ENCODE data around the gene TRRAP. TPM values are rescaled to one million over a fixed set of nuclear protein-coding genes. Genes with fewer than 3 reads are reported as not detected.
"Not testable (repeated sequence)": the region's sequence is repeated elsewhere in the genome, so short reads cannot be mapped to it uniquely, and the experiment has no call there.

TRRAP gene
- total RNA-seq, 1 experiment from 2014 or later, result 23.1 TPM

- DNase-seq (ENCODE audit: low read depth), result no peak
These were observed 150.1 kb downstream of the TRRAP start for GRCh38 chr7:99028261-99028973.

GRCh38 chr7:99029466-99030435 is 151.4 kb downstream of the TRRAP start:
- DNase-seq (ENCODE audit: low read depth), result no peak

- no peak for DNase-seq (ENCODE audit: low read depth)
These were observed 152.1 kb downstream of the TRRAP start for GRCh38 chr7:99030457-99030856.

GRCh38 chr7:99030951-99031350 is 152.6 kb downstream of the TRRAP start:
- DNase-seq (ENCODE audit: low read depth), result no peak

- no peak for DNase-seq (ENCODE audit: low read depth)
These were observed 153.2 kb downstream of the TRRAP start for GRCh38 chr7:99031496-99031895.

GRCh38 chr7:99032928-99033327 is 154.6 kb downstream of the TRRAP start:
- no peak for DNase-seq (ENCODE audit: low read depth)

GRCh38 chr7:99033765-99034164 is 155.4 kb downstream of the TRRAP start:
- no peak for DNase-seq (ENCODE audit: low read depth)

- DNase-seq (ENCODE audit: low read depth), result no peak
These were observed 156.8 kb downstream of the TRRAP start for GRCh38 chr7:99034932-99035722.

GRCh38 chr7:99035723-99036545 is 157.6 kb downstream of the TRRAP start:
- DNase-seq (ENCODE audit: low read depth), result no peak

- DNase-seq (ENCODE audit: low read depth), result peak; percentile 33
These were observed 158.3 kb downstream of the TRRAP start for GRCh38 chr7:99036546-99037111.

GRCh38 chr7:99037327-99037940 is 159.1 kb downstream of the TRRAP start:
- DNase-seq (ENCODE audit: low read depth), result no peak

GRCh38 chr7:99038086-99038855 is 159.9 kb downstream of the TRRAP start:
- DNase-seq (ENCODE audit: low read depth), result no peak

- no peak for DNase-seq (ENCODE audit: low read depth)
These were observed 161.1 kb downstream of the TRRAP start for GRCh38 chr7:99039384-99039891.

- DNase-seq (ENCODE audit: low read depth), result peak; percentile 83
These were observed 162.0 kb downstream of the TRRAP start for GRCh38 chr7:99040104-99040958.

GRCh38 chr7:99041526-99041925 is 163.2 kb downstream of the TRRAP start:
- no peak for DNase-seq (ENCODE audit: low read depth)

- no peak for DNase-seq (ENCODE audit: low read depth)
These were observed 164.6 kb downstream of the TRRAP start for GRCh38 chr7:99042957-99043356.

GRCh38 chr7:99044858-99045257 is 166.5 kb downstream of the TRRAP start:
- DNase-seq (ENCODE audit: low read depth), result not testable (repeated sequence)

GRCh38 chr7:99046262-99046661 is 167.9 kb downstream of the TRRAP start:
- not testable (repeated sequence) for DNase-seq (ENCODE audit: low read depth)

Data from LHCN-M2 (cell line).